ENCODE measurements around the gene GCNA.

GCNA gene

GRCh38 chrX:71616672-71617529 lies 38.7 kb downstream of the GCNA start:
- Histone ChIP-seq H3K9me3 (ENCODE audit: insufficient read depth, low read depth, low read length) (no peaks in the 10 kb centered on the region), H2AFZ (ENCODE audit: low read length) (no peak overlapping the region), H4K20me1 (ENCODE audit: insufficient read depth, low read length, poor library complexity, severe bottlenecking) (no peaks in the 10 kb centered on the region), H3K4me2 (ENCODE audit: low read depth, low read length, poor library complexity, severe bottlenecking) (peak overlapping the region; percentile 89), H3K4me3 (ENCODE audit: low read length, poor library complexity, severe bottlenecking) (peak overlapping the region; percentile 68), H3K27me3 (ENCODE audit: insufficient read depth, low read length, poor library complexity, severe bottlenecking) (no peaks in the 10 kb centered on the region), H3K79me2 (ENCODE audit: insufficient read depth, low read length) (0 out of 2 replicates have a peak, but pooled peaks cover 11% of the 10 kb centered on the region), H3K36me3 (ENCODE audit: insufficient read depth, low read length) (no peaks in the 10 kb centered on the region), H3K4me1 (ENCODE audit: insufficient read depth, low read length, poor library complexity, severe bottlenecking) (peaks cover 45% of the 10 kb centered on the region), H3K9me2 (replicated peaks; ENCODE audit: low read depth, low read length) (no peaks in the 10 kb centered on the region), H3K9ac (ENCODE audit: low read depth, low read length, poor library complexity, severe bottlenecking) (no peak overlapping the region), H3F3A (ENCODE audit: low read depth) (no peaks in the 10 kb centered on the region)
- TF ChIP-seq CTCF (conservative IDR thresholded peaks at IDR 0.05; ENCODE audit: low read length) (peak; percentile 37), EZH2phosphoT487 (IDR thresholded peaks at IDR 0.05; ENCODE audit: borderline replicate concordance) (no peak)

GRCh38 chrX:71617742-71618141 lies 39.5 kb downstream of the GCNA start:
- Histone ChIP-seq H4K20me1 (ENCODE audit: insufficient read depth, low read length, poor library complexity, severe bottlenecking) (no peaks in the 10 kb centered on the region), H3K9me3 (ENCODE audit: insufficient read depth, low read depth, low read length) (no peaks in the 10 kb centered on the region), H3K9me2 (replicated peaks; ENCODE audit: low read depth, low read length) (no peaks in the 10 kb centered on the region), H3K27me3 (ENCODE audit: insufficient read depth, low read length, poor library complexity, severe bottlenecking) (no peaks in the 10 kb centered on the region), H3K4me1 (ENCODE audit: insufficient read depth, low read length, poor library complexity, severe bottlenecking) (peaks cover 51% of the 10 kb centered on the region), H3F3A (ENCODE audit: low read depth) (0 out of 2 replicates have a peak, but pooled peaks cover 5% of the 10 kb centered on the region), H3K4me3 (ENCODE audit: low read length, poor library complexity, severe bottlenecking) (peak overlapping the region; percentile 68), H3K4me2 (ENCODE audit: low read depth, low read length, poor library complexity, severe bottlenecking) (peak overlapping the region; percentile 89), H3K9ac (ENCODE audit: low read depth, low read length, poor library complexity, severe bottlenecking) (peak overlapping the region; percentile 77), H2AFZ (ENCODE audit: low read length) (no peak overlapping the region), H3K36me3 (ENCODE audit: insufficient read depth, low read length) (no peaks in the 10 kb centered on the region), H3K79me2 (ENCODE audit: insufficient read depth, low read length) (0 out of 2 replicates have a peak, but pooled peaks cover 11% of the 10 kb centered on the region)
- no peak for TF ChIP-seq EZH2phosphoT487 (IDR thresholded peaks at IDR 0.05; ENCODE audit: borderline replicate concordance)
- TF ChIP-seq CTCF (conservative IDR thresholded peaks at IDR 0.05; ENCODE audit: low read length) = no peak

- Histone ChIP-seq H3K79me2 (ENCODE audit: insufficient read depth, low read length) (0 out of 2 replicates have a peak, but pooled peaks cover 11% of the 10 kb centered on the region), H3K4me2 (ENCODE audit: low read depth, low read length, poor library complexity, severe bottlenecking) (peak within 1 kb of the TSS; percentile 89), H3K36me3 (ENCODE audit: insufficient read depth, low read length) (no peaks in the 10 kb centered on the region), H3K9me2 (replicated peaks; ENCODE audit: low read depth, low read length) (no peaks in the 10 kb centered on the region), H3K27me3 (ENCODE audit: insufficient read depth, low read length, poor library complexity, severe bottlenecking) (no peaks in the 10 kb centered on the region), H3K9me3 (ENCODE audit: insufficient read depth, low read depth, low read length) (no peaks in the 10 kb centered on the region), H3K4me1 (ENCODE audit: insufficient read depth, low read length, poor library complexity, severe bottlenecking) (peaks cover 56% of the 10 kb centered on the region), H3K9ac (ENCODE audit: low read depth, low read length, poor library complexity, severe bottlenecking) (peak within 1 kb of the TSS; percentile 77), H3K4me3 (ENCODE audit: low read length, poor library complexity, severe bottlenecking) (peak within 1 kb of the TSS; percentile 68), H2AFZ (ENCODE audit: low read length) (no peak within 1 kb of the TSS), H4K20me1 (ENCODE audit: insufficient read depth, low read length, poor library complexity, severe bottlenecking) (no peaks in the 10 kb centered on the region), H3F3A (ENCODE audit: low read depth) (peaks cover 5% of the 10 kb centered on the region; the same call in 1 of the 2 replicates)
- TF ChIP-seq CTCF (conservative IDR thresholded peaks at IDR 0.05; ENCODE audit: low read length) (no peak), EZH2phosphoT487 (IDR thresholded peaks at IDR 0.05; ENCODE audit: borderline replicate concordance) (no peak)
Observed at GRCh38 chrX:71618303-71618721, 40.1 kb downstream of the GCNA start, which contains the start of gene CXCR3. TSS of gene CXCR3 (minus strand) at chrX:71618511. CDS start at chrX:71618449, 62 bp downstream.

All from Loucy (cell line).